ENCODE measurements around the gene OCA2.
"Not testable (repeated sequence)": the region's sequence is repeated elsewhere in the genome, so short reads cannot be mapped to it uniquely, and the experiment has no call there.

Gene OCA2

DNA sequence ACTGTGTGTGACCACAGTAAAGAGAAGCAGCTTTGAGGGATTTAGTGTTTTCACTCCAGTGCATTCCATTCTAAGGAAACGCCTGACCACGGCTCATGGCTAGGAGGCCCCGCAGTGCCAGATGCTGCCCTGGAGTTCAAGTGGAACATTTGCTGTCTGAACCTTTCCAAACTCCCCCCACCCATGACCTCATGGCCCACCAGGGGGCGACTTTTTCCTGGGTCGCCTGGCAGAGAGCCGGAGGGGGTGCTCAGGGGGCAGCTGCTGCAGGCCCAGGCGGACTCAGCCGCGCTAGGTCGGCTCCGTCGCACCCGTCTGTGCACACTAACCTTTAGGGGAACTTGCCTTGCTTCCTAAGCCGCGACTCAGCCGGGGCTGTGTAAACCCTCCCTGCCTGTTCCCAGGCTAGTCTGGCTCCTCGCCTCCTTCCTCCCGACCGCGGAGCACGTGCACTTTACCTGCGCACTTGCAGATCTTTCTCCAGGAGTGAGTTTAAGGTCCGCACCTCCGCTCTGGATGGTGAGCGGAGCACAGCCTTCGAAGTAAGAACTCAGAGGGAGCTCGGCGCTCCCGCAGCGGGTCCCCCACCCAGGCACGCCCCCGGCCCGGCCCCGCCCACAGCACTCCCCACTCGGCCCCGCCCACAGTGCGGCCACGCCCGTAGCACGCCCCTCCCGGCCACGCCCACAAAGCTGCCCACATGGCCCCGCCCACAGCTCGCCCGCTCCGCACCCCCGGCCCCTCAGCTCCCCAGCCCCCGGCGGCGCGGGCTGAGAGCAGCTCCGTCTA is at the start of gene OCA2:
Gene OCA2 (minus strand): TSS at position 550 of the 789 bp plus-strand sequence. CDS start 17,441 bp downstream, outside the sequence.
- DNase-seq (ENCODE audit: low read depth, low spot score) = no peak

DNA sequence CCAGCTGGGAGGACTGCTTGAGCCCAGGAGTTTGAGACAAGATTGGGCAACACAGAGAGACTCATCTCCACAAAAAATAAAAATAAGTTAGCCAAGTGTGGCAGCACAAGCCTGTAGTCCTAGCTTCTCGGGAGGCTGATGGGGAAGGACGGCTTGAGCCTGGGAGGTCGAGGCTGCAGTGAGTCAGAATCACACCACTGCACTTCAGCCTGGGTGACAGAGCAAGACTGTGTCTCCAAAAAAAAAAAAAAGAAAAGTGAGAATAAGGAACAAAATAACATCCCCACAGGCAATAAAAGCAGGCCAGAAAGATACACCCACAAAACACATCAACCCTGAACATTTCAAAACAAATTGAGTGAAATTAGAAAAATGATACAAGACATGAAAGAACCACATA is 48.7 kb upstream of the OCA2 start:
- DNase-seq (ENCODE audit: low read depth, low spot score) = no peak

DNA sequence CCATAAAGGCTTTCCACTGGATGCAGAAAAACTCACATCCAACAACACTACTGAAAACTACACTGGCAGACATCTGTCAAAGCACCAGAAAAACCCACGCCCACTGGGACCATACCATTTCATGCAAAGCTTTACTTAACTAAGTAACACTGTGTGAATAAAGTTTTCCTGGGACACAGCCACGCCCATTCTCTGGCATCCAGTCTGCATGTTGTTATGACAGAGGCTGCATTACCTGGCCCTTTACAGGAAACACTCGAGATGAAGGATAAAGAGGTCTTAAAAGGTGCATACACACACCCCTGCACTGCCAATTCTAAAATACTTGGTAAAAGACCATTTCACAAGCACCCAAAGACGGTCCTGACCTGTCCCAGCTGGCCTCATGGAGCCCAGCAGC is 46.3 kb upstream of the OCA2 start:
- DNase-seq (ENCODE audit: low read depth, low spot score) = not testable (repeated sequence)

DNA sequence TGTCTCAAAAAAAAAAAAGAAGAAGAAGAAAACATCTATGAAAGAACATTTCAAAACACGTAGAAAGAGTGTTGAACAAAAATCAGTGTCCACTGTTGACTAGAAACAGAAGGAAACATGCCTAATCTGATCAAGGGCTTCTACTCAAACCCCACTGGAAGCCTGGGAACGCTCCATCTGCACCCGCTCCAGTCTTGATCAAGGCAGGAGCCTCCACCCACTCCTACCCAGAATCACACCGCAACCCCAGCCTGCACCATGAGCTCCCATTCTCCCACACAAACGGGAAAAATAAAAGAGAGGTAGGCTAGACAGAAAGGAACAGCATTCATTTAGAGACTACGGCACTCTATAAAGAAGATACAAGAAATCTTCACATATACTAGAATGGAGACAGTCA is 40.9 kb upstream of the OCA2 start:
- no peak for DNase-seq (ENCODE audit: low read depth, low spot score)

DNA sequence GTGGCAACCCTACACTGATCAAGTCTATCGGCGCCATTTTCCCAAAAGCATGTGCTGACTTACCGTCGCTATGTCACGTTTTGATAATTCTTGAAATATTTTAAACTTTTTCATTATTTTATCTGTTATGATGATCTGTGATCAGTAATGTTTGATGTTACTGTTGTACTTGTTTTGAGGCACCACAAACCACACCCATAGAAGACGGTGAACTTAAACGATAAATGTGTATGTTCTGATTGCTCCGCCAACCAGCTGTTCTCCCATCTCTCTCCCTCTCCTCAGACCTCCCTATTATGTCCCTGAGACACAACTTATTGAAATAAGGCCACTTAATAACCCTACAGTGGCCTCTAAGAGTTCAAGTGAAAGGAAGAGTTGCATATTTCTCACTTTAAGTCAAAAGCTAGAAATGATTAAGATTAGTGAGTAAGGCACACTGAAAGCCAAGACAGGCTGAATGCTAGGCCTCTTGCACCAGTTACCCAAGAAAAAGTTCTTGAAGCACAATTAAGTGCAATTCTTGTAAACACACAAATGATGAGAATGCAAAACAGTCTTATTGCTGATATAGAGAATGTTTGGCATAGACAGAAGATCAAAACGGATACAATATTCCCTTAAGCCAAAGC is 38.4 kb upstream of the OCA2 start:
- not testable (repeated sequence) for DNase-seq (ENCODE audit: low read depth, low spot score)

DNA sequence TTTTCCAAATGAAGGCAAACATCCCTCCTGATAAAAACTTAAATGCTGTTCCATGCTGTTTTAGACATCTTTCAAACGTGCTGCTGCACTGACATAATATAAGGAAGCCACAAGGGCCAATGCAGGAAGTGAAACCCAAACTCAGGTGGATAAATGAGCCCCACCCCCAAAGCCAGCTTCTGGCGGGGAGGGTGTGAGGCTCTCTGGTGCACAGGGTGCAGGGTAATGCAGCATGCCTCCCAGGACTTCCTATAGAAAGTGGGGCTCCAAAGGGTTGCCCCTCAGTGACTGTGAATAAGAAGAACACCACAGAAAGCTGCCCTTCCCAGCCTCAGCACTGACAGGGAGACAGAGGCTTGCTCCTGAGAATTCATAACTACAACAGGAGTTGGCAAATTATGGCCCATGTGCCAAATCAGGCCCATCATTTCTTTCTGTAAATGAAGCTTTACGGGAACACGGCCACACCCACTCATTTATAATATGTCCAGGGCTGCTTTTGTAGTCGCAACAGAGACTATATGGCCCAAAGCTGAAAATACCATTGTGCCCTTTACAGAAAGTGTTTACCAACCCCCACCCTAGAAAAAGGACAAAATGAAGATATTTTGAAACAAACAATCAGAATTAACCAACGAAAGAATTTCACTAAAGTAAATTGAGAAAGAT is 37.3 kb upstream of the OCA2 start:
- DNase-seq (ENCODE audit: low read depth, low spot score) = not testable (repeated sequence)

DNA sequence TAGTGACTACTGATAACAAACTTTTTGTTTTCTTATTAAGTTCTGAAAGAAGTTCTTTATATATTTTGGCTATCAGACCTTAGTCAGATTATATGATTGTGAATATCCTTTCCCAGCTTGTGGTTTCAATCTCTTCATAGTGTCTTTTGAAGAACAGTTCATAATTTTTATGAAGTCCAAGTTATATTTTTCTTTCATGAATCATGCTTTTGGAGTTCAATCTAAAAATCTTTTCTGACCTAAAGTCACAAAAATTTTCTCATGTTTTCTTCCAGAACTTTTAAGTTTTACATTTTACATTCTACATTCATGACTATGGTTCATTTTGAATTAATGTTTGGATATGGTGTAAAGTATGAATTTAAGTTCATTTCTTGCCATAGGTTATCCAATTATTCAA is 34.2 kb upstream of the OCA2 start:
- DNase-seq (ENCODE audit: low read depth, low spot score) = no peak

DNA sequence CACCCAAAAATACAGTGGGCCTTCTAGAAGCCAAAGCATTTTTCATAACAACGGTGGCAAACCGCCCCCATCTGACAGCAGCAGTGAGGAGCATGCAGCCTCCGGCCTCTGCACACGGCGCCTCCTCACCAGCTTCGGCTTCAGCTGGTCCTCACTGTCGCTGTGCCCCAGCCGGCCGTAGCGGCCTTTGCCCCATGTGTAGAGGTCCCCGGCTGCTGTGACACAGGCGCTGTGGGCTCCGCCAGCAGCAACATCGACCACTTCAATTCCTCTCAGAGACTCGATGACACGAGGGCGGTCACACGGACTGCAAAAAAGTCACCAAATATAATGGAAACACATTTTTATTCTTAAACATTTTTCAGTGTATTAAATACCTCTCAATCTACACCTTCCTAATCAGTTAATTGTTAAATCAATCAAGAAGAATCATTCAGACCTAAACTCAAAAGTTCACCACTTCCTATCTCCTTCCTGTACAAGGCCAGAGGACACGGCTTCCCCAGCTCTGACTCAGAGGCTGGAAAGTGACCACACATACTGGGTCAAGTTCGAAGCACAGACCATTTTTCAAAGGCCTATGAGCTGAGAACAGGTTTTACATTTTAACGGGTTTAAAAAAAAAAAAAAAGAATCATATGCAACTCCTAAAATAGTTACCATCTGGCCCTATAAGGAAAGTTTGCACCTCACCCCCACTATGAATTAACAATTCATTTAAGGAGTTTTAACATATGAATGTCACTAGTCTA is 33.6 kb upstream of the OCA2 start:
- no peak for DNase-seq (ENCODE audit: low read depth, low spot score)

DNA sequence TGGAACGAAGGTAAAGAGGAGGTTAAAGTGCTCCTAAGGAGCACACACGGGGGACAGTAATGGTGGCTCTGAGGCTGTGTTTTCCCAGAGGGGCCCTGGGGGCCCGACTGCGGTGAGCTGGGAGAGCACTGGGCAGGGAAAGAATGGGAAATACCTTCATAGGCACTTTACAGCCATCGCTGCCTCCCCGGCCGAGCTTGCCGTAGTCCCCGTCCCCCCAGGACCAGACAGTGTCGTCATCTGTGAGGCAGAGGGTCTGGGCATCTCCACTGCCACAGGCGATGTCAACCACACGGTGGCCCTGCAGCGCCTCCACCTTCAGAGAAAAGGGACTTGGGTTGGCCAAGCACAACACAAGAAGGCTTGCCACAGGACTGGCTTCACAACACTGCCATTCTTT is 32.8 kb upstream of the OCA2 start:
- DNase-seq (ENCODE audit: low read depth, low spot score) = no peak

DNA sequence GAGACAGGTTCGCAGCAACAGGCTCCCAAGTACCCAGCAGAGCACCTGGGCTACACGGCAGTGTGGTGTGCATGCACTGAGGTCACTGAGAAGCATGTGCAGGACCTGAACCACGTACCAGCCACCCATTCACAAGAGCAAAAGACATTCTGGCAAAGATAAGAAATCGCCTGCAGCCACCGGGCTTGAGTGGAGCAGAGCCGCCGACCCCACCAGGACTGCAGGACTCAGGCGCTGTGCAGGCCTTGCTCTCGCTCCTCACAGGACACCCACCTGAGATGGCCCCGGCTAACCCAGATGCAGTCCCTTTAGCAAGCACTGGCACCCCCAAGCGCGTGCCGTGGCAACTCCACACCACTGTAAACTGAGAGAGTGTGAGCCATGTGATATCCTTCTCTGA is 32.3 kb upstream of the OCA2 start:
- DNase-seq (ENCODE audit: low read depth, low spot score) = no peak

DNA sequence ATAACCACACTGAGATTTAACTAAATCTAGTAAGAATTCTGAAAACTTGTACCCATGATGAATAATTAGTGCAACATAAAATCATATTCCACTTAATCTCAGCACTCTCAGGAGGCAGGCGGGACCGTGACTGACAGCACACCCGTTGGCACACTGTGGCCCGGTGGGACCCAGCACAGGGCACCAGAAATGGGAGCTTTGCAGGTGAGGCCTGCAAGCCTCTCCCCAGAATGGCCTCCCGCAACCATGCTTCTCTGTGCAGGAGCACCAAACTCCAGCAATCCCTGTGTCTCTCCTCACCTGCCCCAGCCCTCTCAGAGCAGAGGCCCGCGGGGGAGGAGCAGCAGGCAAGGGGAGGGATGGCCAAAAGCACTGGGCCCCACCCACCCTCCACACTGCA is 31.5 kb upstream of the OCA2 start:
- no peak for DNase-seq (ENCODE audit: low read depth, low spot score)

DNA sequence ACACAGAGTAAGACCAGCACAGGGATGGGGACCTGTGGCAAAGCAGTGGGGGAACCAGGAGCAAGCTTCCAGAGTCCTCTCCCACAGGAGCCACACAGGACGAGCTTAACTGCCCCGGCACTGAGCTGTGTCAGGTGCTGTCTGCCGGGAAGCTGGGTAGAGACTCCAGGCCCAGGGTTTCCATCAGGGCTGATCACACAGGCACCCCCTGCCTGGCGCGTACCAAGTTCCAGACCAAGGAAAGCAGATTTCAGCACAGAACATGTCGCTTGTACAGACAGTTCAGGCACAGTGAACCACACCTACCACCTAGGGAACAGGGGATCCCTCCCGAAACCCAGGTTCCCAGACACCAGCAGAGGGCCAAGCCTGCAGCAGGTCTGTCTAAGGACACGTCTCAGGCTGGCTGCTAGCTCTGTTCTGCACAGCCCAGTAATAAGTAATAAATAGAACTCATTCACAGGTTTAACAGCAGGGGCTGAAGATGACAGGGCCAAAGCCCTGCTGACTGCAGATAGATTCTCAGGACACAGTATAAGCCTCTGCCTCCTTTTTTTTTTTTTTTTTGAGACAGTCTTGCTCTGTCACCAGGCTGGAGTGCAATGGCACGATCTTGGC is 30.2 kb upstream of the OCA2 start:
- DNase-seq (ENCODE audit: low read depth, low spot score) = no peak

DNA sequence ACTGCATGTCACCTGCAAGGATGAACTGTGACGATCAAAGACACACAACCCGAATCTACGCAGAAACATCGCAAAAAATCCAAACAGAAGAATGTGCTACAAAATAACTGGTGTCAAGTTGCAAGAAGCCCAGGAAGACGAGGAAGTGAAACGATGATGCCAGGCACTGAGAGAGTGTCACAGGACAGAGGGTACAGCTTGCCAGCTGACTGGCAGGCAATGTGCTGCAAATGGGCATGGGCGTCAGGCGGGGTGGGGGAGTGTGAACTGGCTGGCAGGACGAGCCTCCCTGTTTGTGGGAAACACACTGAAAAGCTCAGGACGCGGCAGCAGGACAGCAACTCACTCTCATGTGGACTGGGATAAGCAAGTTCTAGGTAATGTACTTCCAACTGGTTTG is 28.9 kb upstream of the OCA2 start:
- DNase-seq (ENCODE audit: low read depth, low spot score) = no peak

DNA sequence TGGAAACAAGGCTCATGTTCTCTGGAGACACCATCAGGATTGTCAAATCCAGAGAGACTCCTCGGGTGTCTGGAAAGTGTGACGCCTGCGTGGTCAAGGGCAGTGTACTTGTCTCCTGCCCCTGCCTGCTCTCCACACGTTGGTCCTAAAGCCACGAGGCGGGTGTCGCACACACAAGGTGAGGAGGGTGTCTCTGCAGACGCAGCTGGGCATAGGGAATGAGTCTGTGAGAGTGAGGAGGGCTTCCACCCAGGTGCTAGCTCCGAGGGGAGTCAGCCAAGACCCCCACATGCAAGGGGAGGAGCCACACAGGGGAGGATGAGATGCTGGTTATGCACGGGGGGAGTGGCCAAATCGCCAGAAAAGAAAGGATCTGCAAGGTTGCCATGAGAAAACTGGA is 27.9 kb upstream of the OCA2 start:
- DNase-seq (ENCODE audit: low read depth, low spot score) = no peak

DNA sequence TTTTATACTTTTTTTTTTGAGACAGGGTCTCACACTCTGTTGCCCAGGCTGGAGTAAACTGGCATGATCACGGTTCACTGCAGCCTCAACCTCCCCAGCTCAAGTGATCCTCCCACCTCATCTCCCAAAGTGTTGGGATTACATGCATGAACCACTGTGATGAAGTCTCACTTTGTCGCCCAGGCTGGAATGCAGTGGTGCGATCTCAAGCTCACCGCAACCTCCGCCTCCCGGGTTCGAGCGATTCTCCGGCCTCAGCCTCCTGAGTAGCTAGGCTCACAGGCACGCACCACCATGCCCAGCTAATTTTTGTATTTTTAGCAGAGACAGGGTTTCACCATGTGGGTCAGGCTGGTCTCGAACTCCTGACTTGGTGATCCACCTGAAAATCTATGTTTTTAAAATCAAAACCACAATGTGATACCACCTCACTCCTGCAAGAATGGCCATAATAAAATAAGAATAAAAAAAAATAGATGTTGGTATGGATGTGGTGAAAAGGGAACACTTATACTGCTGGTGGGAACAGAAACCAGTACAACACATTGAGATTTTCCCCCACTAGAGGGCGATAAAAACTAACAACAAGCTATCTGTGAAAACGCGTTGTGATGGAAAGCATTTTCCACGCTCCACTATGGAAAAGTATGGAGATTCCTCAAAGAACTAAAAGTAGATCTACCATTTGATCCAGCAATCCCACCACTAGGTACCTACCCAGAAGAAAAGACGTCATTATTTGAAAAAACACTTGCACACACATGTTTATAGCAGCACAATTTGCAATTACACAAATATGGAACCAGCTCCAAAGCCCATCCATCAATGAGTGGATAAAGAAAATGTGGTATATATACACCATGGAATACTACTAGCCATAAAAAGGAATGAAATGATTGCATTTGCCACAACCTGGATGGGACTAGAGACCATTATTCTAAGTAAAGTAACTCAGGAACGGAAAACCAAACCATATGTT is 26.8 kb upstream of the OCA2 start:
- no peak for DNase-seq (ENCODE audit: low read depth, low spot score)

DNA sequence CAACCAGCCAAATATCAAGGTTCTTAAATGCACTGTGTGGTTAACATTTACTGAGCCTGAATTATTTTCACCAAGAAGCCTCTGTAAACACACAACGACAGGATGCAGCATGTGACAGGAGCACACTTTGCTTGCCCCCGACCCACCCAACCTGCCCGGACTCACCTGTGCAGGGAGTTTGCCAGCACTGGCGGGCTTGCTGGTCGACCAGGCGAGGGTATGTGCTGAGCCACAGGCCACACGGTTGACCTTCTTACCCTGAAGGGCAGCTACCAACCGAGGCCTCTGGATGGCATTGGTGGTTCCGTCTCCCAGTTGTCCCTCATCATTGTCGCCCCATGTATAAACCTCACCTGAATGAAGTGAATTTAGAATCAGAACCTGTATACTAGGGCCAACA is 25.7 kb upstream of the OCA2 start:
- DNase-seq (ENCODE audit: low read depth, low spot score) = no peak

DNA sequence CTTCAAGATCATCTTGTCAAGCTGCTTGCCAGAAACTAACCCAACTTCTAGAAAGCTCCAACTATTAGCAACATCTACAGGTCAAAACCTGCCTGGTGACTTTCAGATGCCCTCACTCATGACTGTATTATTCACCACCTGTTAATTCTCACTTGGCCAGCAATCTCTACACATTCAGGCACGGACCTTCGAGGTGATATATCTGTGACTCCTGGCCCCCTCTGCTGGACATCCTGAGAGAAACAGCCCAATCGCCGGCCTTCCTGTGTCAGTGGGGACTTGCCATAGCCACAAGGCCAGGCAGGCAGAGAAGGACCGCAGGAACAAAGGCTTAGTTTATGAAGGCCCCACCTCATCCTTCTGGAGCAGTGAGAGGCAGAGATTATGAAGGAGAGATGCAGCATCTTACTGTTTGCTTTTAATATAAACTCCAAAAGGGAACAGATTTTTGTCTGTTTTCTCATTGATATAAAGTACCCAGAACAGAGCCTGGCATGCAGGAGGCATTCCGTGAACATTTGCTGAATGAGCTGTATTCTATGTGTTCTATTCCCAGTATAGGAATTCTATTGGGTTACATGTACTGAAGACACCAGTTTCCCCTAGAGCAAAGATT is 24.4 kb upstream of the OCA2 start:
- DNase-seq (ENCODE audit: low read depth, low spot score) = no peak

DNA sequence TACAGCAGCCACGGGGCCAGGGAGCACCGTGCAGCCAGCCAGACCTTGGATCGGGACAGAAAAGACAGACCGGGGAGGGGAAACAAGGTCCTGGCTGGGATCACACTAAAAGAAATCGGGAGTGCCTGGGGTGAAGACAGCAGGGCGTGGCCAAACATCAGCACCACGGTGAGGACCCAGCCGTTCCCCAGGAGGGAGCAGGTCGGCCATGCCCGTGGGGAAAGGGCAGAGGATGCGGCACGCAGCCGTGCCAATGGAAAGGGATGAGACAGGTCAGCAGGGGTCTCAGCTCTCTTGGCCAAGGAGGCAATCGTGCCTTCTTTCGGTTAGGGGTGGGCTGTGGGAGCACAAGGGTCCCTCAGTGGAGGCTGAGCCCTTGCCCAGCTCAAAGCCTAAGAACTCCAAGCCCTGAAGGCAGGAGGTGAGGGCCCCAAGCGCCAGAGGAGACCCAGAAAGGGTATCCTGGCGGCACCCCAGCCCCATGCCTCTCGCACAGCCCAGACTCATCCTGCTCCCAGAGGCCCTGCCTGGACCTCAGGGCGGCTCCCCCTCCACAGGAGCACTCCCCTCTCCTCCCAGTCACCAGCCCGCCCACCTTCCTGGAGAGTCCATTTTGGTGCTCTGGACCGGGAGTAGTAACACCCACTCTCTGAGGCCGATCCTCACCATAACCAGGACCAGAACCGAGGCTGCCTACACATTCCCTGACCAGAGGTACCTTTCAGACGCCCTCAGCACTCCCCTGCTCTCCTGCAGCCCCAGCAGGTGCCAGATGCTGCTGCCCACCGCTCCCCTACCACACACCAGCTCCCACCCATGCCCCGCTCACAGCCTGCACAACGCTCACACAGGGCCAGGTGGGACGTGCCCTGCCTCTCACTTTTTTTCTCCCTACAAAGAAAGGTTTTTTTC is 23.2 kb upstream of the OCA2 start:
- DNase-seq (ENCODE audit: low read depth, low spot score) = no peak

DNA sequence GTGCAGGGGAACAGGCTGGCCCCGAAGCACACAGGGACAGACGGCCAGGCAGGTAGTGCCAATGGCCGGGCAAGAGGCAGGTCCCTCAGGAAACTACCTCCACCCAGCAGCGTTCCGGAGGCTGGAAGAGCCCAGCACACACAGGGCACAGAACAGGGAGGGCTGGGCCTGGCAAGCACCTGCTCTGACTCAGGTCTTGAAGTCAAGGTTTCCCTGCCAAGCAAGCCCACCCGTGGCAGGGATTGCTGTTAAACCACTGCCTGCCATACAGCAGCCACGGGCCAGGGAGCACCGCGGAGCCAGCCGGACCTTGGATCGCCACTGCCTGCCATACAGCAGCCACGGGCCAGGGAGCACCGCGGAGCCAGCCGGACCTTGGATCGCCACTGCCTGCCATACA is 22.5 kb upstream of the OCA2 start:
- not testable (repeated sequence) for DNase-seq (ENCODE audit: low read depth, low spot score)
